HG02981 (cell line): ENCODE results near the gene KRTAP4-1.
"Not testable (repeated sequence)": the region's sequence is repeated elsewhere in the genome, so short reads cannot be mapped to it uniquely, and the experiment has no call there.

ENCODE experiments used
- ATAC-seq: cut with Tn5 transposase; IDR thresholded peaks from one replicate; pipeline ENCODE4 v1.9.1; 2021; ENCODE audit warnings: mild to moderate bottlenecking, moderate library complexity; ENCODE audit not compliant: unreplicated experiment

The KRTAP4-1 gene

DNA sequence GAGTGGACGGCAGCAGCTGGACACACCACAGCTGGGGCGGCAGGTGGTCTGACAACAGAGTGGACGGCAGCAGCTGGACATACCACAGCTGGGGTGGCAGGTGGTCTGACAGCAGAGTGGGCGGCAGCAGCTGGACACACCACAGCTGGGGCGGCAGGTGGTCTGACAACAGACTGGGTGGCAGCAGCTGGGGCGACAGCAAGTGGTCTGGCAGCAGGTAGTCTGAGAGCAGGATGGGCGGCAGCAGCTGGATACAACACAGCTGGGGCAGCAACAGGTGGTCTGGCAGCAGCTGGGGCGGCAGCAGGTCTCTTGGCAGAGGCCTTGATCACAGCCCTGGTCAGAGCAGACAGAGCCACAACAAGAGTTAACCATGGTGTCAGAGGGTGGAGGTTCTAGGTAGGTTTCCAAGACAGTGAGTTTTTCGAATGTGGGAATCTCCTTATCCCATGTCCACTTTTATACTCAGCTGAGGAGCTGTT, at the start of gene KRTAP4-1:
KRTAP4-1 (minus strand) TSS at position 432 of the 482 bp plus-strand sequence; CDS start at position 375, 57 bp downstream.
- no peak for ATAC-seq

- not testable (repeated sequence) for ATAC-seq
Observed at GRCh38 chr17:41232399-41233105, 47.8 kb upstream of the KRTAP4-1 start, which contains the start of gene KRTAP9-3. TSS of gene KRTAP9-3 (plus strand) at chr17:41232449. CDS start at chr17:41232502, 53 bp downstream.

DNA sequence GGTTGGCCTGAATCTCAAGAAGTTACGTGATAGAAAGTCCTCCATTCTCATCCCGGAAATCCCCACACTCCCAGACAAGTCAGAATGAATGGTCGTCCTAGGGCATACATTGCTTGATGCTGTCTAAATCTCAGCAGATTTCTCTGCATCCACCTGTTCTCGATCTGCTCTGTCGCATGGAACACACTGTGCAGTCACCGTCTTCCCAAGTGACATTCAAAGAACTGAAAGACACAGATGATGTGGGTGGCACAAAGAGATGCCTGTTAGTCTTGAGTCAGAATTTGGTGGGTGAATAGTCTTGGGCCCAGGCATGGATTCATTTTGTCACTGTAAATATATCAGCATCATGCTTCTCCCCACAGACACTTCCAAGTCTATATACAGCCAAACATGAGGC, 47.0 kb upstream of the KRTAP4-1 start:
- no peak for ATAC-seq

DNA sequence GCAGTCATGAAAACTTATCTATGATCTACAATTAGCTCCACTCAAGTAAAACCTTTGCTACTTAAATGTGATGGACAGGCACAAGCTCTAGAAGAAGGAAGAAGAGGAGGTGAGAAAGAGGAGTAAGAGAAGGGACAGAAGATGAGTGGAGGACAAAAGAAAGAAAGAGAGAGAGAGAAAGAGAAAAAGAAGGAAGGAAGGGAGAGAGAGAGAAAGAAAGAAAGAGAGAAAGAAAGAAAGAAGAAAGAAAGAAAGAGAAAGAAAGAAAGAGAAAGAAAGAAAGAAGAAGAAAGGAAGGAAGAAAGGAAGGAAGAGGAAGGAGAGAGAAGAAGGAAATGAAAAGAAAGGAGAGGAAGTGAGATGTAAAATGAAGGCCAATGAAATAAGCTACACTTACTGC, 45.4 kb upstream of the KRTAP4-1 start:
- ATAC-seq, result no peak

GRCh38 chr17:41226598-41227095, 41.9 kb upstream of the KRTAP4-1 start, which contains the start of gene KRTAP9-2:
TSS of gene KRTAP9-2 (plus strand) at chr17:41226648. CDS start at chr17:41226655, 7 bp downstream.
- ATAC-seq, result not testable (repeated sequence)

GRCh38 chr17:41226051-41226450, 41.3 kb upstream of the KRTAP4-1 start:
- no peak for ATAC-seq

GRCh38 chr17:41223821-41224220, 39.1 kb upstream of the KRTAP4-1 start:
- ATAC-seq, result no peak

- no peak for ATAC-seq
Observed at GRCh38 chr17:41215681-41216080, 31.0 kb upstream of the KRTAP4-1 start.

- ATAC-seq, result no peak
Observed at GRCh38 chr17:41212524-41213169, 27.9 kb upstream of the KRTAP4-1 start.

DNA sequence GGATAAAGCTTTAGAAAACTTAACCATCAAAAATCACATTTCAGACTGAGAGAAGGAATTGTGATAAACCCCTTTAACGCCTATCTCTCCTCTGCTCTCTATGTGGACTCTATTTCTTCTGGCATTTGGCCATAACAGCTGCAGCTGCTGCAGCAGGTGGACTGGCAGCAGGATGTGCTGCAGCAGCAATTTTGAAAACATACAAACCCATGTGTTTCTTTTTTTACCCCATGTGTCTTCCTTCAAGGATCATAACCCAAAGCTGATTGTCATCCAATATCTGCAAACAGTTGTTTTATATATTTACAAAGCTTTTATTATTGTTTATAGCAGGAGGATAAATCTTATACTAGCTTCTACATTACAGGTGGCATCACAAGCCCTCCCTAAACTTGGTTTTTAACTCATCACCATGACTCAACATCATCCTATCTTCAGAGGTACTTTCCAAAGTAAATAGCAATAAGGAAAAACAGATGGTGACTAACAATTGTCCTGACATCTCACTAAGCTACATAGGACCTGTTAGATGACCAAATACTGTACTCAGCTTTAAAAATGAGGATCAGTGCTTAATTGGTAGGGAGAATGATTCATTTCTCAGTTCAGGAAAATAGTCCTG, 27.2 kb upstream of the KRTAP4-1 start:
- ATAC-seq, result no peak

- no peak for ATAC-seq
Observed at GRCh38 chr17:41199421-41200078, 14.8 kb upstream of the KRTAP4-1 start.

GRCh38 chr17:41196068-41196467, 11.4 kb upstream of the KRTAP4-1 start:
- ATAC-seq, result no peak

- ATAC-seq, result no peak
Observed at GRCh38 chr17:41190328-41190727, 5.6 kb upstream of the KRTAP4-1 start.

- not testable (repeated sequence) for ATAC-seq
Observed at GRCh38 chr17:41189837-41190318, 5.2 kb upstream of the KRTAP4-1 start, which contains the start of gene KRTAP9-1. TSS of gene KRTAP9-1 (plus strand) at chr17:41189887. CDS start at chr17:41189887, 0 bp downstream.

- no peak for ATAC-seq
Observed at GRCh38 chr17:41186872-41187271, 2.2 kb upstream of the KRTAP4-1 start.

GRCh38 chr17:41185001-41185400, 290 bp upstream of the KRTAP4-1 start:
- ATAC-seq, result no peak

GRCh38 chr17:41178843-41179616, 5.7 kb downstream of the KRTAP4-1 start:
- no peak for ATAC-seq

DNA sequence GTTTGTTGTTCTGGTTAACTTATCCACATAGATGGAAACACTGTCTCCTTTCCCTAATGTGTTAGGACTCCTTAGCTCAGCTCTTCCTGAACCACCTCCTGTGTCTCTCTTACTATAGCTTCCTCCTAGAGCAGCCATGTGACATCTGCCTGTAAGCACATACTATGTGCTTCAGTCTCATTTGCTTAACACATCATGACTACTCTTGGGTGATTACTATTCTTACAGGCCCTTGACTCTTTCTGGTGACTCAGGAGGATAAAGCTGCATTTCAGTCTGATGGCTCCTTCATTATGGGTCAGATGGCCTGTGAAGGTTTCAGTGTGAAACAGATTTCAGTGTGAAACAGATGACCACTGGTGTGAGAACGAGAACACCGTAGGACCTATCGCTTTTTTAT, 6.4 kb downstream of the KRTAP4-1 start:
- no peak for ATAC-seq

GRCh38 chr17:41177727-41178271, 6.9 kb downstream of the KRTAP4-1 start, which contains the start of gene KRTAP4-2:
TSS of gene KRTAP4-2 (minus strand) at chr17:41178221. CDS start at chr17:41178164, 57 bp downstream.
- ATAC-seq, result no peak
